Kidney (tissue), 14 donors: ENCODE measurements around the gene POLR2L. TPM values are rescaled to one million over a fixed set of nuclear protein-coding genes. Genes with fewer than 3 reads are reported as not detected.

ENCODE experiments used
- DNase-seq, 5 donors: peaks; one replicate each; pipeline ENCODE4 v3.0.0-alpha.2; 2013 to 2020
- FAIRE-seq: peaks from 2 replicates; lab custom pipeline; 2012; peaks lifted over from hg19 to GRCh38; lab: Jason Lieb, UNC
- H3K27ac ChIP-seq, 2 donors: one replicate each; pipeline ENCODE4 v1.7.0; 2013; ENCODE audit warnings: low read depth in 2 of 2, low read length in 2 of 2, inconsistent platforms in 1 of 2
- H3K27me3 ChIP-seq: one replicate; pipeline ENCODE4 v1.7.1; 2013; ENCODE audit warnings: low read length, inconsistent platforms; ENCODE audit not compliant: control insufficient read depth, insufficient read depth
- H3K36me3 ChIP-seq, 3 donors: one replicate each; pipeline versions ENCODE4 v1.7.0 to v1.7.1; 2013; ENCODE audit warnings: low read length in 3 of 3, control low read depth in 1 of 3, inconsistent platforms in 1 of 3; ENCODE audit not compliant: insufficient read depth in 3 of 3, control insufficient read depth in 2 of 3
- H3K4me1 ChIP-seq, 3 donors: one replicate each; pipeline versions ENCODE4 v1.7.0 to v1.7.1; 2013; ENCODE audit warnings: low read length in 3 of 3, inconsistent platforms in 1 of 3, low read depth in 1 of 3; ENCODE audit not compliant: control insufficient read depth in 2 of 3, insufficient read depth in 2 of 3
- H3K4me3 ChIP-seq, 3 donors: one replicate each; pipeline versions ENCODE4 v1.7.0 to v1.8.1; 2013; ENCODE audit warnings: low read length in 3 of 3, control low read depth in 1 of 3, inconsistent platforms in 1 of 3
- H3K9ac ChIP-seq, 3 donors: one replicate each; pipeline versions ENCODE4 v1.7.0 to v1.7.1; 2013; ENCODE audit warnings: low read length in 3 of 3, control low read depth in 1 of 3, inconsistent platforms in 1 of 3
- H3K9me3 ChIP-seq, 3 donors: one replicate each; pipeline versions ENCODE4 v1.7.0 to v1.7.1; 2013; ENCODE audit warnings: low read length in 3 of 3, control low read depth in 1 of 3, inconsistent platforms in 1 of 3; ENCODE audit not compliant: control insufficient read depth in 2 of 3, insufficient read depth in 1 of 3
- CTCF ChIP-seq: IDR thresholded peaks from 3 replicates; pipeline ENCODE4 v1.5.1; 2012; ENCODE audit warnings: mild to moderate bottlenecking, moderate library complexity, borderline replicate concordance; ENCODE audit not compliant: insufficient read depth; ENCODE audit errors: extremely low read depth
- intact Hi-C: fragments of 100-400 bp; cut with DNase I; formaldehyde crosslinking; loops from one replicate; pipeline ENCODE4 v1.11.1; 2022
- polyA plus RNA-seq: library from polyadenylated mRNA; stranded (reverse); fragments of 350-450 nt; fragmentation: Illumina TruSeq; extraction: RNeasy Lipid Tissue Mini Kit (QIAGEN cat#74804); gene quantifications from one replicate; pipeline ENCODE4 v1.2.3, GENCODE V29; 2014; ENCODE audit warnings: low read depth, low replicate concordance; ENCODE audit not compliant: insufficient read depth
- total RNA-seq: library from RNA; stranded (reverse); fragmentation: NEBNext Ultra II Directional; extraction: Animal tissue kit (Norgen Biotek cat#: 25700); gene quantifications from one replicate; pipeline ENCODE4 v1.2.1, GENCODE V29; 2021
- donor health status: control.
- donor health status: control.
- donor health status: control.
- donor health status: control.
- donor health status: control.
- donor health status: DM: yes; HTN: yes; CAD: no.
- donor health status: Normal renal cell carcinoma (clear cell type).

Gene POLR2L
- total and polyA plus RNA-seq, 2 donors from 2014 or later = 107 to 376 TPM

- no peak for TF ChIP-seq CTCF
- Histone ChIP-seq H3K4me1 (peaks cover 0 to 36% (median 15%) of the 10 kb centered on the region in 3 donors), H3K9me3 (no peaks in the 10 kb centered on the region), H3K4me3 (peak overlapping the region in 2 of 3 donors; percentile 47 to 80), H3K27me3 (no peaks in the 10 kb centered on the region), H3K27ac (peak overlapping the region; percentile 92 to 93), H3K36me3 (peaks cover 0 to 13% (median 3%) of the 10 kb centered on the region in 3 donors), H3K9ac (peak overlapping the region in 1 of 3 donors; percentile 75)
- DNase-seq = peak; percentile 85 to 98 (median 87)
- intact Hi-C loops = no loop called here
- FAIRE-seq = no peak
These were observed 1.7 kb upstream of the POLR2L start for GRCh38 chr11:843818-844692.

DNA sequence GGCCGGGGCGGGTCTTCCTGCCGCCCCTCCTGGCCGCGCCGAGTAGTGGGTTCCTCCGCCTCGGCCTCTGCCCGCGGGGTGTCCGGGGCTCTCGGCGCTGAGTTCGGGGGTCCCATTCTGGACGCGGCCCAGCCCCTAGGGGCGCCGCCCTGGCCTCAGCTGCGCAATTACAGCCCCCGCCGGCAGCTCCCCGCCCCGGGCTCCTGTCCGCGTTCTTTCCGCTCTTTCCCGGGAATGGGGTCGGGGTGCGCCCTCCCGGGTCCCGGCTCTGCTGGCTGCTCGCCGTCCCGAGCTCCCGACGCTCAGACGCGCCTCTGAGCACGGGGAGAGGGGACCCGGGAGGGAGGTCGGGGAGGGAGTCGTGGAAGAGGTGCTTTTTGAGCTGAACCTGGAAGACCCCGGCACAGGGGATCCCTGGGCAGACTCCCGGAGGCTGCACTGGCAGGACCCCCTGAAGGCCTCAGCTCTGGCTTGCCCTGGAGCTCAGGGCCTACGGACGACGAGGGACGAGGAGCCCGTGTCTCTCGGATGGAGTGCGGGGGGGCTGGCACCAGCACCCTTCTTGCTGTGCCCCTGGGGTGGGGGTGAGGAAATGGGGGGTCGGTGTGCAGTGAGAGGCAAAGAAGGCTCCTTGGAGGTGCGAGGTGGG lies 881 bp upstream of the POLR2L start:
- DNase-seq = peak in 1 of 5 donors; percentile 82

GRCh38 chr11:841981-842369 lies 354 bp downstream of the POLR2L start:
- H3K9ac ChIP-seq = peak overlapping the region; percentile 49 to 81 (median 59)
- FAIRE-seq (no peak), DNase-seq (no peak)
- peaks cover 0 to 31% (median 8%) of the 10 kb centered on the region in 3 donors for H3K36me3 ChIP-seq
- no peaks in the 10 kb centered on the region for H3K9me3 ChIP-seq
- H3K27me3 ChIP-seq = no peaks in the 10 kb centered on the region
- H3K4me1 ChIP-seq = peaks cover 0 to 36% (median 15%) of the 10 kb centered on the region in 3 donors
- peak overlapping the region; percentile 75 to 87 (median 80) for H3K4me3 ChIP-seq
- H3K27ac ChIP-seq = peak overlapping the region; percentile 92 to 93
- TF ChIP-seq CTCF = no peak
- intact Hi-C loops = no loop called here

More for the DNA sequence above, 881 bp upstream of the POLR2L start:
- Histone ChIP-seq H3K36me3 (peaks cover 0 to 20% (median 3%) of the 10 kb centered on the region in 3 donors), H3K9me3 (no peaks in the 10 kb centered on the region), H3K4me1 (peaks cover 0 to 35% (median 15%) of the 10 kb centered on the region in 3 donors), H3K9ac (peak overlapping the region in 2 of 3 donors; percentile 58 to 75), H3K27me3 (no peaks in the 10 kb centered on the region), H3K4me3 (peak overlapping the region in 2 of 3 donors; percentile 47 to 80), H3K27ac (peak overlapping the region; percentile 92 to 93)
- intact Hi-C loops = no loop called here
- peak; percentile 9 for TF ChIP-seq CTCF
- FAIRE-seq = no peak
